AG04449 (cell line): ENCODE results near the gene LARP6.

Source experiments
- CTCF ChIA-PET: fragments of 350-600 bp; formaldehyde crosslinking; extraction: SDS; loops from one replicate; lab custom pipeline; 2021; ENCODE audit warnings: antibody characterized with exemption; lab: Yijun Ruan, JAX
- POLR2A ChIA-PET: fragments of 400-600, 350-600 bp; formaldehyde crosslinking; extraction: SDS; loops from one replicate; lab custom pipeline; 2020; ENCODE audit warnings: antibody characterized with exemption, inconsistent platforms; lab: Yijun Ruan, JAX
- DNase-seq: peaks from one replicate; pipeline ENCODE4 v3.0.0-alpha.2; 2010; ENCODE audit warnings: low read depth, low spot score
- H3K4me3 ChIP-seq: 2 replicates; pipeline ENCODE4 v1.5.1; 2011; ENCODE audit warnings: low read depth, mild to moderate bottlenecking, control low read depth, low read length
- TF ChIP-seq, protein P1 (sequence below): IDR thresholded peaks from one replicate; pipeline ENCODE4 v1.5.1; 2011; ENCODE audit warnings: mild to moderate bottlenecking, moderate library complexity, low read length, control low read depth, inconsistent platforms; ENCODE audit not compliant: insufficient read depth; ENCODE audit errors: missing control alignments

LARP6 gene

DNA sequence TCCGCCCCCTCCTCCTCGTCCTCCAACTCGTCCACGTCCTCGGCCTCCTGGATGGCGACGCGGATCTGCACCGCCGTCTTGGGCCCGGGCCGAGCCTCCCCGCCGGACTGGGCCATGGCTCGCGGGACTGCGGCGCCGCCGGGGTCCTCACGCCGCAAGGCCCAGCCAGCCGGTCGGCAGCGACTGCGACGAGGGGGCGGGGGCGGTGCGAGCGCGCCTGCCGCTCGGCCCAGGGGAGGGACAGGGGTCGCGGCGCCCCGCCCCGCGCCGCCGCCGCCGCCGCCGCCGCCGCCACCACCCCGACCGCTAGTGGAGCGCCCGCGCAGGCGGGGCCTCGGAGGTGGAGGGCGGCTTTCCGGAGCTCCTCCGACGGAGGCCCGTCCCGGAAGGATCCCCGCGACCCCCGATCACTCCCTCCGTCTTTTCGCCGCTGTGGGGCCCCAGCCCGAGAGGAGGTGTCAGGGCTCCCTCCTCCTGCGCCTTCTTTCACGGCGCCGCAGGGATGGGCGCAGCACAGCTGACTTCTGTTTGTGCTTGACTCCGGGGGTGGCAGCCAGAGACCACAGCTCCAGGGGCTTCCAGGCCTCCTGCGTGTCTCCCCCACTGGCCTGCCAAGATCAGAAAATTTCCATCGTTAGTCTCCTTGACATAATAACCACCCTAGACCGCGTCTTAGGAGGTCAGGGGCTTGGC lies at the start of gene LARP6:
Gene LARP6, minus strand, starts transcription at position 185 of the 693 bp plus-strand sequence. Its CDS starts 69 bp downstream, at position 116.
- ChIA-PET POLR2A (interaction anchor here (0.8 to 1.5 kb wide), 5 partner anchors 9 to 54 kb away, joined by 3 to 5 read pairs (median 3); no protein-coding TSS in a partner anchor), CTCF (interaction anchor here (0.8 to 3.7 kb wide), 6 partner anchors 9 to 131 kb away, joined by 3 to 17 read pairs (median 11); no protein-coding TSS in a partner anchor)
- TF ChIP-seq, protein P1, sequence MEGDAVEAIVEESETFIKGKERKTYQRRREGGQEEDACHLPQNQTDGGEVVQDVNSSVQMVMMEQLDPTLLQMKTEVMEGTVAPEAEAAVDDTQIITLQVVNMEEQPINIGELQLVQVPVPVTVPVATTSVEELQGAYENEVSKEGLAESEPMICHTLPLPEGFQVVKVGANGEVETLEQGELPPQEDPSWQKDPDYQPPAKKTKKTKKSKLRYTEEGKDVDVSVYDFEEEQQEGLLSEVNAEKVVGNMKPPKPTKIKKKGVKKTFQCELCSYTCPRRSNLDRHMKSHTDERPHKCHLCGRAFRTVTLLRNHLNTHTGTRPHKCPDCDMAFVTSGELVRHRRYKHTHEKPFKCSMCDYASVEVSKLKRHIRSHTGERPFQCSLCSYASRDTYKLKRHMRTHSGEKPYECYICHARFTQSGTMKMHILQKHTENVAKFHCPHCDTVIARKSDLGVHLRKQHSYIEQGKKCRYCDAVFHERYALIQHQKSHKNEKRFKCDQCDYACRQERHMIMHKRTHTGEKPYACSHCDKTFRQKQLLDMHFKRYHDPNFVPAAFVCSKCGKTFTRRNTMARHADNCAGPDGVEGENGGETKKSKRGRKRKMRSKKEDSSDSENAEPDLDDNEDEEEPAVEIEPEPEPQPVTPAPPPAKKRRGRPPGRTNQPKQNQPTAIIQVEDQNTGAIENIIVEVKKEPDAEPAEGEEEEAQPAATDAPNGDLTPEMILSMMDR: no peak
- DNase-seq: no peak
- H3K4me3 ChIP-seq: peak within 1 kb of the TSS; percentile 89

DNA sequence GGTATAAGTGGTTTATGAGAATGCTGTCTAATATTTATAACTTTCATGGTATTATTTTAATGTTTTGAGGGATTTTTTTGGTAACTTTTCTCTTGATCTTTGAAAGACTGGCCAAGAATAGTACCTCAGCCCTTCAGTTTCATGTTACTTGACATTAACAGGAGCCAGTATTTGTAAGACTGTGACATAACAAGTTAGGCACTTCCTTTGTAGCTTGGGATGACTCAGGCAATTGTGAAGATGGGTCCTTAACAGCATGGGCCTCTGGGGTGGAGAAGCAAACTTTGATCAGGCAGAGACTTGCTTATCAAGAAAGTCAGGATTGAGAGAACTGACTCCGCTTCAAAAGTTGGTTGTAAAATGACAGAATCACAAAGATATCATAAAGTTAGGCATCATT lies 48.1 kb upstream of the LARP6 start:
- ChIA-PET CTCF (interaction anchor here (2.4 kb wide), 1 partner anchor 9 kb away, joined by 9 read pairs; the partner anchor contains the start of genes LRRC49 and THAP10), POLR2A (no interaction called here)
- DNase-seq: no peak

DNA sequence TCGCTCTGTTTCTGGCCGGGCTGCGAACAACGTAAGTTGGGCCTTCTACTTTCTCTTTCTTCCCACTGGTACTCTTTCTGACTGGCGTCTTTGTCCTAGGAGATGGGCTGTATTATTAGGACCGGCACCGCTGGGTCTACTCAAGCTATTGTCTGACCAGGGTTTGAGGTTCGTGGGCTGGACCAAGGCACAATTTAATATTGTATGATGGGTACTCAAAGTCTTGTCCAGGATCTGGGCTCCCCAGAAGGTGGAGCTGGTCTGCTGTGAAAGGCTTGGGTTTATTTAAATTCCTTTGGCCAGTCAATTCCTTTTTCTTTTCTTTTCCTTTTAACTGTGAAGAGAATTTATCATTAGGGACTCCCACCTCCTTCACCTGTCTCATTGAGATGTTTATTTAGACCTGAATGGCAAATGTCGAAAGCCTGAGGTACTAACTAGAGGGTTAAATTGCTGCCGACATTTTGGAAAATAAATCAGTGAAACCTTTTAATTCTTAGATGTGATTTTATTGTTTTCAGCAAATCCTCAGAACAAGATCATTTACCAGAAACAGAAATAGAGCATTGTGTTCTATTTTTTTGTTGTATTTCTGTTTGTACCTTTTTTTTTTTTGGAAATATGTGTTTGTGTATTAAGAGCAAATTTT lies 39.1 kb upstream of the LARP6 start:
- no peak for DNase-seq
- CTCF ChIA-PET: interaction anchor here (0.6 to 3.9 kb wide), 25 partner anchors 8 to 860 kb away, joined by 3 to 27 read pairs (median 3); no protein-coding TSS in a partner anchor
- POLR2A ChIA-PET: interaction anchor here (0.7 kb wide), 1 partner anchor 36 kb away, joined by 4 read pairs; no protein-coding TSS in a partner anchor
- H3K4me3 ChIP-seq: peak overlapping the region; percentile 70
- TF ChIP-seq, protein P1: peak; percentile 55

More for the DNA sequence above, 48.1 kb upstream of the LARP6 start:
- H3K4me3 ChIP-seq: no peak overlapping the region
- TF ChIP-seq, protein P1: no peak

DNA sequence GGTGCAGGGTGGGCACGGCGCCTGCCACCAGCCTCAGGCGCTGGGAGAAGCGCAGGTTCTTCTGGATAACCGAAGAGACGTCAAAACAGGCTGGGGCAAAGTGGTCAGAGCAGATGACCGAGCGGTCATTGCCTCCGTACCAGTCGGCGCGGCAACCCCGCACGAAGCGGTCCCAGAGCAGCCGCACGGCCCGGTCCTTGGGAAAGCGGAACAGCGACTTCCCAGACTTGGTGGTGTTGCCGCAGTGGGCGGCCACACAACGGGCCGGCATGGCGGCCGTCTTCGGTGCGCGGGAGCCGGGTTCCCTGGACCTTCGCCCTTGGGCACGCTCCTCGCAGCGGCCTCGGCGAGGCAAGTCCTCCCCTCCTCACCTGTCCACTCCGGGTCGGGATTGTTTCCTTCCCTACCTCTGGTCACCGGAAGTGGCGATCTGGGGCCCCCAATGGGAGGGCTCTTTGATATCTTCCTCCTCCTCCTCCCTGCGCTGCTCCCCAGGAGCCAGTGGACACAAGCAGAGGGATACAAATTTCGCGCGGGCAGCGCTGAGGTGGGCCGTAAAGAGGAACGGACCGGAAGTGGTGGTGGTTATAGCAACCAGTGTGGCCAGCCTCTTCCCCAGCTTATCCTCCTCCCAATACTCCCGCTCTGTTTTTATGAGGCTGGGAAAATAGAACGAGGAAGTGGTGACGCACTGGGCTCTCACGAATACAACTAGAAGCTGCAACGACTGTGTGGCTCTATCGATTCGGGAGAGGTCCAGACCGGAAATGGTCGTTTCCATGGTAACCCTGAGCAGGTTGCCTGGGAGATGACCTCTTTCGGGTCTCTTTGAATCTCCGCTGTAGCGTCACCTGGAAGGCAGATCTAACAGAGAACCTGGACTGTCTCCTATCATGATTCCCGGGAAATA lies 38.3 kb upstream of the LARP6 start, which contains the start of the genes LRRC49 and THAP10:
Gene LRRC49, plus strand, starts transcription at position 825 of the 910 bp plus-strand sequence. Its CDS starts 69 bp downstream, at position 894.
Gene THAP10, minus strand, starts transcription at position 432 of the 910 bp plus-strand sequence. Its CDS starts 161 bp downstream, at position 271.
- peak within 1 kb of the TSS; percentile 70 for H3K4me3 ChIP-seq
- TF ChIP-seq, protein P1: no peak
- peak; percentile 77 for DNase-seq
- ChIA-PET POLR2A (no interaction called here), CTCF (interaction anchor here (0.6 to 3.9 kb wide), 19 partner anchors 7 to 860 kb away, joined by 3 to 27 read pairs (median 4); no protein-coding TSS in a partner anchor)

DNA sequence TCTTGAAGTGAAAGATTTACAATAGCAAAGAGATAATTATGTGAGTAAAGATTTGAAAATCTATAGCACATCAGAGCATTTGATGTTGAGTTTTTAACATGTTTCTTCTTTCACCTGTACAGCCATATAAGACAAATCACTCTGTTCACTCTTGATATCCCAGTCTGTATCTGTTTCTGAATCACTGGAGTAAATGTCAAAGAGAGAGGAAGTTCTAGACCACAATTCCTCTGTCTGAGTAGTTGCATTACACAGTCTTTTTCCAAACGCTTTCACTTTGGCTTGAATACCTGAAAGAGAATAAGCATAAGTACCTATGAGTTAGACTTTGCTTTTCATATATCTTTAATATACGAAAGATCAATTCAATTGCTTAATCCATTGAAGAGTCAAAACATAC lies 28.4 kb upstream of the LARP6 start:
- ChIA-PET CTCF (interaction anchor here (0.8 to 5.0 kb wide), 4 partner anchors 9 to 71 kb away, joined by 3 to 41 read pairs (median 15); partner anchors contain the start of genes LRRC49 and THAP10), POLR2A (no interaction called here)
- no peak overlapping the region for H3K4me3 ChIP-seq
- TF ChIP-seq, protein P1: no peak
- DNase-seq: no peak
